CD4-positive, alpha-beta T cell treated with Interferon gamma for 1 hour (primary cell): Measurements from ENCODE around the gene RASGEF1B.
A peak's percentile ranks its signal among the peaks of the same experiment; 100 is the strongest.
"Not testable (repeated sequence)": the region's sequence is repeated elsewhere in the genome, so short reads cannot be mapped to it uniquely, and the experiment has no call there.

Experiments
- DNase-seq: peaks from one replicate; pipeline ENCODE4 v3.0.0-alpha.2; 2020

The RASGEF1B gene

GRCh38 chr4:81428002-81428401, 43.7 kb downstream of the RASGEF1B start:
- DNase-seq, result no peak

- DNase-seq, result no peak
Observed at GRCh38 chr4:81427344-81427821, 44.3 kb downstream of the RASGEF1B start.

GRCh38 chr4:81426770-81427289, 44.9 kb downstream of the RASGEF1B start:
- DNase-seq, result no peak

- no peak for DNase-seq
Observed at GRCh38 chr4:81424816-81425755, 46.6 kb downstream of the RASGEF1B start.

- DNase-seq, result no peak
Observed at GRCh38 chr4:81424336-81424735, 47.4 kb downstream of the RASGEF1B start.

GRCh38 chr4:81422595-81422994, 49.1 kb downstream of the RASGEF1B start:
- DNase-seq, result no peak

GRCh38 chr4:81421346-81422218, 50.1 kb downstream of the RASGEF1B start:
- DNase-seq, result peak; percentile 59

- no peak for DNase-seq
Observed at GRCh38 chr4:81418572-81418971, 53.1 kb downstream of the RASGEF1B start.

GRCh38 chr4:81412946-81413495, 58.7 kb downstream of the RASGEF1B start:
- no peak for DNase-seq

- DNase-seq, result no peak
Observed at GRCh38 chr4:81410680-81411079, 61.0 kb downstream of the RASGEF1B start.

GRCh38 chr4:81409836-81410235, 61.9 kb downstream of the RASGEF1B start:
- no peak for DNase-seq

GRCh38 chr4:81408341-81408740, 63.4 kb downstream of the RASGEF1B start:
- no peak for DNase-seq

- no peak for DNase-seq
Observed at GRCh38 chr4:81407726-81408125, 64.0 kb downstream of the RASGEF1B start.

- DNase-seq, result not testable (repeated sequence)
Observed at GRCh38 chr4:81406481-81406880, 65.2 kb downstream of the RASGEF1B start.

- DNase-seq, result peak; percentile 26
Observed at GRCh38 chr4:81405900-81406401, 65.8 kb downstream of the RASGEF1B start.

- DNase-seq, result no peak
Observed at GRCh38 chr4:81404741-81405140, 67.0 kb downstream of the RASGEF1B start.

- DNase-seq, result no peak
Observed at GRCh38 chr4:81404294-81404693, 67.4 kb downstream of the RASGEF1B start.

- DNase-seq, result no peak
Observed at GRCh38 chr4:81399306-81400086, 72.2 kb downstream of the RASGEF1B start.

GRCh38 chr4:81398379-81398778, 73.3 kb downstream of the RASGEF1B start:
- no peak for DNase-seq

- DNase-seq, result no peak
Observed at GRCh38 chr4:81397635-81398034, 74.1 kb downstream of the RASGEF1B start.

- no peak for DNase-seq
Observed at GRCh38 chr4:81395239-81395638, 76.5 kb downstream of the RASGEF1B start.

GRCh38 chr4:81392164-81392563, 79.5 kb downstream of the RASGEF1B start:
- no peak for DNase-seq
